Left lung (tissue), 10 donors: ENCODE data around the gene TRAF3. TPM values are rescaled to one million over a fixed set of nuclear protein-coding genes. Genes with fewer than 3 reads are reported as not detected.

ENCODE experiments used
- ATAC-seq: fragments of 200-7000 bp; cut with Tn5 transposase; one replicate; pipeline ENCODE4 v1.9.1; 2020; ENCODE audit warnings: moderate library complexity
- DNase-seq, 4 donors: peaks; one replicate each; pipeline ENCODE4 v3.0.0-alpha.2; 2013 to 2020
- H3K27ac ChIP-seq, 2 donors: fragments of 200-600 bp; sonication (generic) in 1 of 2; one replicate each; pipeline versions ENCODE4 v1.5.0 to v1.8.0; 2020 to 2021
- H3K27me3 ChIP-seq, 2 donors: fragments of 200-600 bp; sonication (generic) in 1 of 2; one replicate each; pipeline versions ENCODE4 v1.5.0 to v1.8.0; 2020 to 2021
- H3K36me3 ChIP-seq, 2 donors: fragments of 200-600 bp; sonication (generic) in 1 of 2; one replicate each; pipeline versions ENCODE4 v1.5.0 to v1.8.0; 2020 to 2021
- H3K4me1 ChIP-seq, 2 donors: fragments of 200-600 bp; one replicate each; pipeline ENCODE4 v1.8.0; 2021
- H3K4me3 ChIP-seq, 2 donors: fragments of 200-600 bp; sonication (generic) in 1 of 2; one replicate each; pipeline versions ENCODE4 v1.5.0 to v1.8.0; 2020 to 2021; ENCODE audit warnings: mild to moderate bottlenecking in 1 of 2
- H3K9me3 ChIP-seq, 2 donors: fragments of 200-600 bp; sonication (generic) in 1 of 2; one replicate each; pipeline versions ENCODE4 v1.5.0 to v1.8.0; 2020 to 2021
- CTCF ChIP-seq, 2 donors: fragments of 200-600 bp; sonication (generic) in 1 of 2; IDR thresholded peaks; one replicate each; pipeline versions ENCODE4 v1.5.0 to v1.8.0; 2021; ENCODE audit warnings: antibody characterized with exemption in 2 of 2
- intact Hi-C, 2 donors: fragments of 100-400 bp; cut with DNase I; formaldehyde crosslinking; loops; one replicate each; pipeline versions ENCODE4 v1.11.2 to v1.14.2; 2022
- polyA plus RNA-seq, 6 donors: library from polyadenylated mRNA; unstranded; fragments of 120-200 nt; gene quantifications; one replicate each; pipeline ENCODE4 v1.2.1, GENCODE V29; 2013; ENCODE audit not compliant: insufficient read length in 6 of 6
- total RNA-seq, 2 donors: library from RNA; stranded (reverse); fragmentation: NEBNext Ultra II Directional; extraction: Animal tissue kit (Norgen Biotek cat#: 25700); gene quantifications; one replicate each; pipeline ENCODE4 v1.2.1, GENCODE V29; 2021
- donor health status: DM: no; HTN: yes; CAD: no.
- donor health status: DM: no; HTN: no; CAD: no.

TRAF3 gene
- total and polyA plus RNA-seq, 8 donors = 10.9 to 25.1 (median 13.1) TPM

- DNase-seq (no peak), ATAC-seq (no peak)
- intact Hi-C loops = no loop called here
- Histone ChIP-seq H3K9me3 (no peaks in the 10 kb centered on the region), H3K27me3 (no peaks in the 10 kb centered on the region), H3K4me1 (peaks cover 0 to 5% of the 10 kb centered on the region in 2 donors), H3K27ac (no peak overlapping the region), H3K36me3 (peaks cover 0 to 79% of the 10 kb centered on the region in 2 donors), H3K4me3 (no peak overlapping the region)
- no peak for TF ChIP-seq CTCF (IDR thresholded peaks at IDR 0.05)
Observed at GRCh38 chr14:102882226-102882906, 105.1 kb downstream of the TRAF3 start.

GRCh38 chr14:102883089-102883541 lies 105.9 kb downstream of the TRAF3 start:
- Histone ChIP-seq H3K4me1 (peaks cover 0 to 5% of the 10 kb centered on the region in 2 donors), H3K27ac (no peak overlapping the region), H3K36me3 (peaks cover 0 to 80% of the 10 kb centered on the region in 2 donors), H3K27me3 (no peaks in the 10 kb centered on the region), H3K9me3 (no peaks in the 10 kb centered on the region), H3K4me3 (no peak overlapping the region)
- ATAC-seq (no peak), DNase-seq (no peak)
- no peak for TF ChIP-seq CTCF (IDR thresholded peaks at IDR 0.05)
- intact Hi-C loops = no loop called here

- Histone ChIP-seq H3K4me1 (peaks cover 0 to 5% of the 10 kb centered on the region in 2 donors), H3K36me3 (peaks cover 0 to 81% of the 10 kb centered on the region in 2 donors), H3K27me3 (no peaks in the 10 kb centered on the region), H3K9me3 (no peaks in the 10 kb centered on the region), H3K27ac (no peak overlapping the region), H3K4me3 (no peak overlapping the region)
- no peak for TF ChIP-seq CTCF (IDR thresholded peaks at IDR 0.05)
- DNase-seq = no peak
- intact Hi-C loops = no loop called here
- no peak for ATAC-seq
Observed at GRCh38 chr14:102883554-102883953, 106.3 kb downstream of the TRAF3 start.

- no peaks in the 10 kb centered on the region for H3K27me3 ChIP-seq
- no peak overlapping the region for H3K27ac ChIP-seq
- H3K4me3 ChIP-seq = no peak overlapping the region
- peaks cover 0 to 88% of the 10 kb centered on the region in 2 donors for H3K36me3 ChIP-seq
- H3K4me1 ChIP-seq = no peaks in the 10 kb centered on the region
- ATAC-seq = no peak
- H3K9me3 ChIP-seq = no peaks in the 10 kb centered on the region
- TF ChIP-seq CTCF (IDR thresholded peaks at IDR 0.05) = no peak
- DNase-seq = no peak
- intact Hi-C loops = no loop called here
Observed at GRCh38 chr14:102885737-102886447, 108.6 kb downstream of the TRAF3 start.

DNA sequence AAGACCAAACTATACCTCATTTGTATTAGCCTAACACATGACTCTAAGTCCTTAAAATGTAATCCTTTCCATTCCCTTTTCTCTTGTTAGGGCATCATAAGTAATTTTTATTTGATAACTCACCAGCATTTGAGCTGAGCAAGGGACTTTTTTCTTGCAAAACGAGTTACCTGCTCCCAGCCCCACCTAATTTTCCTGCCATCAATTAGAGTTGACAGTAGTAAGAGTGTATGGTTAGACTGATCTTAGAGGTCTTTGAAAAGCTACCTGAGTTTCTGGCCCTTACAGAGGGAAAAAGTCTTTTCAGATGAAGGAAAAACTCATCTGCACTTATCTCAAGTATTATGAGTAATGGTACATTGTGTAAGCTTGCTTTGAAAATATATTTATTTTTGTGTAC lies 111.5 kb downstream of the TRAF3 start:
- DNase-seq (no peak), ATAC-seq (peak; percentile 51)
- H3K4me1 ChIP-seq = no peaks in the 10 kb centered on the region
- peaks cover 0 to 96% of the 10 kb centered on the region in 2 donors for H3K36me3 ChIP-seq
- H3K9me3 ChIP-seq = no peaks in the 10 kb centered on the region
- no peak overlapping the region for H3K4me3 ChIP-seq
- H3K27me3 ChIP-seq = no peaks in the 10 kb centered on the region
- intact Hi-C loops = no loop called here
- H3K27ac ChIP-seq = no peak overlapping the region
- TF ChIP-seq CTCF (IDR thresholded peaks at IDR 0.05) = no peak
